H9 (cell line): Measurements from ENCODE around the gene SDR9C7. TPM values are rescaled to one million over a fixed set of nuclear protein-coding genes. Genes with fewer than 3 reads are reported as not detected.
A peak's percentile ranks its signal among the peaks of the same experiment; 100 is the strongest.

Experiments used
- DNase-seq: peaks from one replicate; pipeline ENCODE4 v3.0.0-alpha.2; 2017
- H2AFZ ChIP-seq: one replicate; pipeline ENCODE4 v1.6.1; 2013; ENCODE audit warnings: mild to moderate bottlenecking, low read length, control low read depth, moderate library complexity
- H2AK5ac ChIP-seq: 2 replicates; pipeline ENCODE4 v1.6.1; 2013; ENCODE audit warnings: low read length, control low read depth, mixed read lengths; ENCODE audit not compliant: insufficient read length
- H2BK120ac ChIP-seq: one replicate; pipeline ENCODE4 v1.6.1; 2013; ENCODE audit warnings: low read depth, mild to moderate bottlenecking, low read length, control low read depth, inconsistent platforms; ENCODE audit not compliant: poor library complexity, severe bottlenecking
- H2BK12ac ChIP-seq: 2 replicates; pipeline ENCODE4 v1.6.1; 2013; ENCODE audit warnings: low read length, control low read depth, mixed read lengths, low read depth; ENCODE audit not compliant: insufficient read length
- H2BK15ac ChIP-seq: 2 replicates; pipeline ENCODE4 v1.6.1; 2013; ENCODE audit warnings: low read depth, low read length, control low read depth
- H2BK20ac ChIP-seq: one replicate; pipeline ENCODE4 v1.6.1; 2013; ENCODE audit warnings: low read depth, mild to moderate bottlenecking, low read length, control low read depth, inconsistent platforms; ENCODE audit not compliant: poor library complexity, severe bottlenecking
- H2BK5ac ChIP-seq: 2 replicates; pipeline ENCODE4 v1.6.1; 2013; ENCODE audit warnings: low read length, control low read depth, mixed read lengths; ENCODE audit not compliant: insufficient read length
- H3K14ac ChIP-seq: 2 replicates; pipeline ENCODE4 v1.6.1; 2013; ENCODE audit warnings: low read length, control low read depth; ENCODE audit not compliant: insufficient read depth
- H3K18ac ChIP-seq: 2 replicates; pipeline ENCODE4 v1.6.1; 2013; ENCODE audit warnings: low read depth, mild to moderate bottlenecking, mixed read lengths, low read length, control low read depth; ENCODE audit not compliant: insufficient read length
- H3K23ac ChIP-seq: 2 replicates; pipeline ENCODE4 v1.6.1; 2013; ENCODE audit warnings: low read length, control low read depth, mixed read lengths, low read depth; ENCODE audit not compliant: insufficient read length
- H3K23me2 ChIP-seq: 2 replicates; pipeline ENCODE4 v1.6.1; 2013; ENCODE audit warnings: low read depth, mild to moderate bottlenecking, mixed read lengths, low read length, control low read depth; ENCODE audit not compliant: insufficient read length, poor library complexity, severe bottlenecking
- H3K27ac ChIP-seq: 2 replicates; pipeline ENCODE4 v1.5.1; 2013; ENCODE audit warnings: low read length, control low read depth, mixed read lengths, low read depth; ENCODE audit not compliant: insufficient read length
- H3K27me3 ChIP-seq: 2 replicates; pipeline ENCODE4 v1.6.1; 2013; ENCODE audit warnings: low read length, control low read depth, inconsistent platforms; ENCODE audit not compliant: insufficient read depth
- H3K4ac ChIP-seq: 2 replicates; pipeline ENCODE4 v1.6.1; 2013; ENCODE audit warnings: low read depth, mild to moderate bottlenecking, control low read depth, inconsistent platforms, low read length, moderate library complexity
- H3K4me1 ChIP-seq: 2 replicates; pipeline ENCODE4 v1.6.1; 2013; ENCODE audit warnings: low read length, control low read depth, inconsistent platforms; ENCODE audit not compliant: insufficient read depth
- H3K4me2 ChIP-seq: 2 replicates; pipeline ENCODE4 v1.6.1; 2013; ENCODE audit warnings: low read length, control low read depth, mixed read lengths; ENCODE audit not compliant: insufficient read length, insufficient read depth
- H3K56ac ChIP-seq: 2 replicates; pipeline ENCODE4 v1.6.1; 2013; ENCODE audit warnings: low read depth, mild to moderate bottlenecking, mixed read lengths, low read length, control low read depth; ENCODE audit not compliant: insufficient read length
- H3K79me1 ChIP-seq: 2 replicates; pipeline ENCODE4 v1.6.1; 2013; ENCODE audit warnings: low read depth, mild to moderate bottlenecking, moderate library complexity, low read length, control low read depth, inconsistent platforms; ENCODE audit not compliant: insufficient read depth, poor library complexity, severe bottlenecking
- H3K79me2 ChIP-seq: 2 replicates; pipeline ENCODE4 v1.6.1; 2013; ENCODE audit warnings: low read length, control low read depth, inconsistent platforms; ENCODE audit not compliant: insufficient read depth
- H3K9ac ChIP-seq: 2 replicates; pipeline ENCODE4 v1.6.1; 2013; ENCODE audit warnings: low read length, control low read depth, mixed read lengths; ENCODE audit not compliant: insufficient read length; ENCODE audit errors: extremely low read depth
- H3K9me3 ChIP-seq: one replicate; pipeline ENCODE4 v1.6.1; 2013; ENCODE audit warnings: low read depth, low read length, inconsistent platforms; ENCODE audit not compliant: control insufficient read depth
- H3T11ph ChIP-seq: one replicate; pipeline ENCODE4 v1.6.1; 2013; ENCODE audit warnings: mild to moderate bottlenecking, low read length, control low read depth, inconsistent platforms
- H4K20me1 ChIP-seq: one replicate; pipeline ENCODE4 v1.6.1; 2013; ENCODE audit not compliant: control insufficient read depth, insufficient read length, insufficient read depth
- H4K5ac ChIP-seq: 2 replicates; pipeline ENCODE4 v1.6.1; 2013; ENCODE audit warnings: low read depth, mild to moderate bottlenecking, mixed read lengths, low read length, control low read depth; ENCODE audit not compliant: insufficient read length
- H4K8ac ChIP-seq: replicated peaks from 2 replicates; pipeline ENCODE4 v1.6.1; 2013; ENCODE audit warnings: low read length, control low read depth, mixed read lengths, low read depth; ENCODE audit not compliant: insufficient read length
- H4K91ac ChIP-seq: 2 replicates; pipeline ENCODE4 v1.6.1; 2013; ENCODE audit warnings: low read depth, mild to moderate bottlenecking, moderate library complexity, mixed read lengths, low read length, control low read depth; ENCODE audit not compliant: insufficient read length
- H3K27ac Mint-ChIP-seq, 3 experiments: 2 replicates in 2 of 3; 3 replicates in 1 of 3; pipeline ENCODE4 v1.8.0; 2020 to 2021; ENCODE audit warnings: mixed read lengths in 3 of 3, mild to moderate bottlenecking in 1 of 3, moderate library complexity in 1 of 3
- H3K27me3 Mint-ChIP-seq: 2 replicates; pipeline ENCODE4 v1.8.0; 2021; ENCODE audit warnings: low read depth, mild to moderate bottlenecking, moderate library complexity, mixed read lengths
- H3K36me3 Mint-ChIP-seq, 3 experiments: 2 replicates in 2 of 3; 3 replicates in 1 of 3; pipeline ENCODE4 v1.8.0; 2020 to 2021; ENCODE audit warnings: low read depth in 3 of 3, mixed read lengths in 3 of 3; ENCODE audit not compliant: insufficient read depth in 1 of 3
- H3K4me1 Mint-ChIP-seq, 2 experiments: 2 replicates each; pipeline ENCODE4 v1.8.0; 2020; ENCODE audit warnings: mixed read lengths in 2 of 2
- H3K4me3 Mint-ChIP-seq, 2 experiments: 2 replicates in 1 of 2; 3 replicates in 1 of 2; pipeline ENCODE4 v1.8.0; 2020 to 2021; ENCODE audit warnings: mild to moderate bottlenecking in 2 of 2, mixed read lengths in 2 of 2, moderate library complexity in 1 of 2
- H3K9me3 Mint-ChIP-seq, 2 experiments: 2 replicates in 1 of 2; 3 replicates in 1 of 2; pipeline ENCODE4 v1.8.0; 2020; ENCODE audit warnings: mild to moderate bottlenecking in 2 of 2, mixed read lengths in 2 of 2, moderate library complexity in 1 of 2
- WGBS: extraction: QIAGEN DNeasy Blood & Tissue Kit; methylation state at CpG from one replicate; pipeline ENCODE4 v1.1.7; 2013; ENCODE audit warnings: missing lambda C conversion rate, low lambda C conversion rate, mixed read lengths; ENCODE audit not compliant: insufficient read length; ENCODE audit errors: extremely low coverage; 5-methylcytosine and 5-hydroxymethylcytosine counted together
- total RNA-seq: library from RNA; stranded (reverse); gene quantifications from 2 replicates; pipeline ENCODE4 v1.2.1, GENCODE V29; 2021
- TF ChIP-seq, protein P1 (sequence below): fragments of 200-600 bp; sonication (generic); conservative IDR thresholded peaks from 3 replicates; pipeline ENCODE4 v1.8.0; 2021; ENCODE audit warnings: antibody characterized with exemption, mild to moderate bottlenecking

The SDR9C7 gene
- total RNA-seq, 1 experiment from 2014 or later: not detected

- Histone ChIP-seq H3K4me2 (no peak within 1 kb of the TSS), H3T11ph (no peak within 1 kb of the TSS), H3K56ac (no peak within 1 kb of the TSS), H3K27me3 (no peaks in the 10 kb centered on the region), H2BK20ac (no peak within 1 kb of the TSS), H2AFZ (no peak within 1 kb of the TSS), H3K23me2 (no peaks in the 10 kb centered on the region), H4K20me1 (no peaks in the 10 kb centered on the region), H2BK5ac (no peak within 1 kb of the TSS), H3K9ac (no peak within 1 kb of the TSS), H3K18ac (no peak within 1 kb of the TSS), H2AK5ac (no peak within 1 kb of the TSS), H3K27ac (no peak within 1 kb of the TSS), H3K9me3 (peaks cover 12% of the 10 kb centered on the region), H3K4me1 (no peaks in the 10 kb centered on the region), H3K79me1 (no peaks in the 10 kb centered on the region), H2BK120ac (no peak within 1 kb of the TSS), H3K79me2 (no peaks in the 10 kb centered on the region), H2BK12ac (no peak within 1 kb of the TSS), H4K5ac (no peak within 1 kb of the TSS), H2BK15ac (no peak within 1 kb of the TSS), H3K23ac (no peak within 1 kb of the TSS), H4K91ac (no peak within 1 kb of the TSS), H4K8ac (no peak within 1 kb of the TSS), H3K4ac (no peak within 1 kb of the TSS), H3K14ac (no peak within 1 kb of the TSS)
- H3K27ac Mint-ChIP-seq: no peak within 1 kb of the TSS
- peaks cover 48 to 51% of the 10 kb centered on the region in 2 experiments for H3K9me3 Mint-ChIP-seq
- peaks cover 0 to 4% (median under 1%) of the 10 kb centered on the region in 3 experiments; a peak in 5 of 7 replicates for H3K36me3 Mint-ChIP-seq
- peaks cover 35% of the 10 kb centered on the region for H3K27me3 Mint-ChIP-seq
- peak; percentile 21 for DNase-seq
- H3K4me1 Mint-ChIP-seq: no peaks in the 10 kb centered on the region
- no peak within 1 kb of the TSS; a peak in 1 of 5 replicates for H3K4me3 Mint-ChIP-seq
- no CpG with 5 or more reads among the region's 10 CpGs for WGBS
- TF ChIP-seq, protein P1, sequence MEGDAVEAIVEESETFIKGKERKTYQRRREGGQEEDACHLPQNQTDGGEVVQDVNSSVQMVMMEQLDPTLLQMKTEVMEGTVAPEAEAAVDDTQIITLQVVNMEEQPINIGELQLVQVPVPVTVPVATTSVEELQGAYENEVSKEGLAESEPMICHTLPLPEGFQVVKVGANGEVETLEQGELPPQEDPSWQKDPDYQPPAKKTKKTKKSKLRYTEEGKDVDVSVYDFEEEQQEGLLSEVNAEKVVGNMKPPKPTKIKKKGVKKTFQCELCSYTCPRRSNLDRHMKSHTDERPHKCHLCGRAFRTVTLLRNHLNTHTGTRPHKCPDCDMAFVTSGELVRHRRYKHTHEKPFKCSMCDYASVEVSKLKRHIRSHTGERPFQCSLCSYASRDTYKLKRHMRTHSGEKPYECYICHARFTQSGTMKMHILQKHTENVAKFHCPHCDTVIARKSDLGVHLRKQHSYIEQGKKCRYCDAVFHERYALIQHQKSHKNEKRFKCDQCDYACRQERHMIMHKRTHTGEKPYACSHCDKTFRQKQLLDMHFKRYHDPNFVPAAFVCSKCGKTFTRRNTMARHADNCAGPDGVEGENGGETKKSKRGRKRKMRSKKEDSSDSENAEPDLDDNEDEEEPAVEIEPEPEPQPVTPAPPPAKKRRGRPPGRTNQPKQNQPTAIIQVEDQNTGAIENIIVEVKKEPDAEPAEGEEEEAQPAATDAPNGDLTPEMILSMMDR: no peak
Observed at GRCh38 chr12:56957229-56958052, 23.2 kb upstream of the SDR9C7 start, which contains the start of gene RDH16. Gene RDH16, minus strand, starts transcription at chr12:56957608. Its CDS starts 146 bp downstream, at chr12:56957462.
